Mesodermal cell (in vitro differentiated cells): Measurements from ENCODE around the gene LGI1. TPM values are rescaled to one million over a fixed set of nuclear protein-coding genes. Genes with fewer than 3 reads are reported as not detected.
A peak's percentile ranks its signal among the peaks of the same experiment; 100 is the strongest.

Experiments
- H3K27ac ChIP-seq: 2 replicates; pipeline ENCODE4 v1.7.0; 2013; ENCODE audit warnings: mild to moderate bottlenecking, low read depth, low read length, moderate library complexity; ENCODE audit not compliant: severe bottlenecking
- H3K36me3 ChIP-seq: 2 replicates; pipeline ENCODE4 v1.7.1; 2013; ENCODE audit warnings: mild to moderate bottlenecking, low read length, moderate library complexity; ENCODE audit not compliant: control insufficient read depth, insufficient read depth
- H3K4me1 ChIP-seq: one replicate; pipeline ENCODE4 v1.7.1; 2013; ENCODE audit warnings: mild to moderate bottlenecking, low read length; ENCODE audit not compliant: insufficient read depth, control insufficient read depth, poor library complexity, severe bottlenecking
- H3K4me3 ChIP-seq: 2 replicates; pipeline ENCODE4 v1.7.0; 2013; ENCODE audit warnings: low read length, control low read depth, mild to moderate bottlenecking; ENCODE audit not compliant: insufficient read depth, poor library complexity, severe bottlenecking; ENCODE audit errors: extremely low read depth
- H3K9me3 ChIP-seq: 2 replicates; pipeline ENCODE4 v1.7.1; 2013; ENCODE audit warnings: mild to moderate bottlenecking, low read length, moderate library complexity; ENCODE audit not compliant: control insufficient read depth
- WGBS, 2 experiments: methylation state at CpG; one replicate each; pipeline ENCODE4 v1.1.5; 2013; ENCODE audit warnings: missing lambda C conversion rate in 2 of 2; ENCODE audit not compliant: insufficient coverage in 2 of 2; 5-methylcytosine and 5-hydroxymethylcytosine counted together
- polyA plus RNA-seq, 2 experiments: library from polyadenylated mRNA; stranded (reverse); fragments of 50-300 nt; gene quantifications; one replicate each; pipeline ENCODE4 v1.2.3, GENCODE V29; 2013

LGI1 gene
- 35.6 TPM for polyA plus RNA-seq (2013, experiment 1 of 2)
- 24.1 TPM for polyA plus RNA-seq (2013, experiment 2 of 2)

DNA sequence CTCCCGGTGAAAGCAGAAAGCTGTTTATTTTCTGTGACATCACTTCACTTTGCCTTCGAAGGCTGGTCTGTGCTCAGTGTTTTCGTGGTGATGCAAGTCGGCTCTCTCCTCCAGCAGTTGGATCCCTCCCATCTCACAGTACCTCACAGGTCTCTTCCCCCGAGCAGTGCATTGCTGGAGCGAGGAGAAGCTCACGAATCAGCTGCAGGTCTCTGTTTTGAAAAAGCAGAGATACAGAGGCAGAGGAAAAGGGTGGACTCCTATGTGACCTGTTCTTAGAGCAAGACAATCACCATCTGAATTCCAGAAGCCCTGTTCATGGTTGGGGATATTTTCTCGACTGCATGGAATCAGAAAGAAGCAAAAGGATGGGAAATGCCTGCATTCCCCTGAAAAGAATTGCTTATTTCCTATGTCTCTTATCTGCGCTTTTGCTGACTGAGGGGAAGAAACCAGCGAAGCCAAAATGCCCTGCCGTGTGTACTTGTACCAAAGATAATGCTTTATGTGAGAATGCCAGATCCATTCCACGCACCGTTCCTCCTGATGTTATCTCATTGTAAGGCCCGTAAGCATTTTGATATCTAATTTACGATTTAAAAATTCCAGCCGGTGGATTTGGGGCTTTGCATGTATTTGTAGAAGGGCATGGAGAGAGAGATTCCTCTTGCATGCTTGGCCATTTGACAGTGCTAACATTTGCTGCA, at the start of gene LGI1:
LGI1 (plus strand) TSS at position 136 of the 707 bp plus-strand sequence; CDS start at position 345, 209 bp downstream.
- Histone ChIP-seq H3K4me1 (peaks cover 29% of the 10 kb centered on the region), H3K36me3 (no peaks in the 10 kb centered on the region), H3K27ac (peak within 1 kb of the TSS; percentile 78), H3K4me3 (peak within 1 kb of the TSS; percentile 34), H3K9me3 (no peaks in the 10 kb centered on the region)
- 39 to 42% methylated on average over 8 to 16 of the region's 16 CpGs for WGBS, 2 experiments

- Histone ChIP-seq H3K4me3 (no peak overlapping the region), H3K27ac (peak overlapping the region; percentile 17), H3K4me1 (peaks cover 13% of the 10 kb centered on the region), H3K9me3 (no peaks in the 10 kb centered on the region), H3K36me3 (no peaks in the 10 kb centered on the region)
- WGBS, 2 experiments: 92 to 94% methylated on average over 4 to 5 of the region's 5 CpGs
Observed at GRCh38 chr10:93710333-93710909, 47.3 kb upstream of the LGI1 start.

GRCh38 chr10:93711891-93712290, 45.8 kb upstream of the LGI1 start:
- H3K36me3 ChIP-seq: no peaks in the 10 kb centered on the region
- H3K4me3 ChIP-seq: no peak overlapping the region
- H3K9me3 ChIP-seq: no peaks in the 10 kb centered on the region
- peaks cover 13% of the 10 kb centered on the region for H3K4me1 ChIP-seq
- WGBS, 2 experiments: 85 to 95% methylated on average over 3 of the region's 3 CpGs
- no peak overlapping the region for H3K27ac ChIP-seq

- 86 to 93% methylated on average over 1 to 2 of the region's 2 CpGs for WGBS, 2 experiments
- H3K27ac ChIP-seq: no peak overlapping the region
- H3K9me3 ChIP-seq: no peaks in the 10 kb centered on the region
- no peak overlapping the region for H3K4me3 ChIP-seq
- peaks cover 13% of the 10 kb centered on the region for H3K4me1 ChIP-seq
- H3K36me3 ChIP-seq: no peaks in the 10 kb centered on the region
Observed at GRCh38 chr10:93712593-93712992, 45.1 kb upstream of the LGI1 start.

DNA sequence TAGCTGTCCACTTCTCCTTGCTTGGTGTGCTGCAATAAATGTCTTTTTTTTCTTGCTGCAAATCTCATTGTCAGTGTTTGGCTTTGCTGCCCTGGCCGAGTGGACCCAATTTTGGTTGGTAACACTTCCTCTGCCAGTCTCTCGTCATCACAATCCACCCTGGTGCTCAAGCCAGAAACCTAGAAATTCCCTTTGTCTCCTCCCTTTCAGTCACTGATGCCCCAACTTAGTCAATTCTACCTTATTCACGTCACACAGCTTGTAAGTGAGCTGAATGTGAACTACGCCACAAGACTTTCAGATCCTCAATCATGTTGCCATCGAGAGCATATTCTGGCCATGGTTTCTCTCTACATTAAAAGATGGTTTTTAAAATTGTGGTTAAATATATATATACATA, 42.4 kb upstream of the LGI1 start:
- Histone ChIP-seq H3K4me1 (peaks cover 12% of the 10 kb centered on the region), H3K27ac (no peak overlapping the region), H3K9me3 (no peaks in the 10 kb centered on the region), H3K4me3 (no peak overlapping the region), H3K36me3 (no peaks in the 10 kb centered on the region)
- 83 to 91% methylated on average over 2 of the region's 5 CpGs for WGBS, 2 experiments

- Histone ChIP-seq H3K4me3 (no peak overlapping the region), H3K9me3 (no peaks in the 10 kb centered on the region), H3K27ac (no peak overlapping the region), H3K36me3 (no peaks in the 10 kb centered on the region), H3K4me1 (peaks cover 2% of the 10 kb centered on the region)
- WGBS, 2 experiments: no CpG with 5 or more reads among the region's 1 CpG
Observed at GRCh38 chr10:93716766-93717165, 41.0 kb upstream of the LGI1 start.

GRCh38 chr10:93718937-93719725, 38.6 kb upstream of the LGI1 start:
- no peak overlapping the region for H3K4me3 ChIP-seq
- WGBS, 2 experiments: 92 to 100% methylated on average over 3 to 5 of the region's 8 CpGs
- no peaks in the 10 kb centered on the region for H3K4me1 ChIP-seq

DNA sequence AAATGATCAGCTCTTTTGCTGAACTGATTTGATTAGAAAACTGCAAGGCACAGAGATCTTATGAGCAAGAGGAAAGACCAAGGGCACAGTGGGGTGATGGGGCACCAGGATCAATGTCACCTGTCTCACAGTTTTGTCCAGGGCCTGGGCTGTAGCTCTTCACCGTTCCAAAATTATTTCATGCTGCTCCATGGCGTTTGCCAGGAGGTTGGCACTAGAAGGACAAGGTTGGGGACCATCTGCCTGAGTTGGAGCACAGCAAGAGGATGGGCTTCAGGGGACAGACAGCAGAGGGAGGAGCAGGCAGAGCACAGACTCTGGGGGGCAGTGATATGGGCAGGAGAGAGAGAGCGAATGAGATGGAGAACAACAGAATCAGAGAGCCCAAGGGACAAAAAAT, 37.8 kb upstream of the LGI1 start:
- 52 to 71% methylated on average over 1 to 2 of the region's 3 CpGs for WGBS, 2 experiments
- H3K36me3 ChIP-seq: no peaks in the 10 kb centered on the region
- H3K4me1 ChIP-seq: no peaks in the 10 kb centered on the region
- H3K9me3 ChIP-seq: no peaks in the 10 kb centered on the region
- no peak overlapping the region for H3K27ac ChIP-seq
- no peak overlapping the region for H3K4me3 ChIP-seq

More at GRCh38 chr10:93718937-93719725, 38.6 kb upstream of the LGI1 start:
- Histone ChIP-seq H3K9me3 (no peaks in the 10 kb centered on the region), H3K27ac (no peak overlapping the region), H3K36me3 (no peaks in the 10 kb centered on the region)

- no peaks in the 10 kb centered on the region for H3K4me1 ChIP-seq
- H3K36me3 ChIP-seq: no peaks in the 10 kb centered on the region
- H3K4me3 ChIP-seq: no peak overlapping the region
- H3K27ac ChIP-seq: no peak overlapping the region
- no peaks in the 10 kb centered on the region for H3K9me3 ChIP-seq
Observed at GRCh38 chr10:93722550-93722949, 35.2 kb upstream of the LGI1 start.

- H3K27ac ChIP-seq: no peak overlapping the region
- no peaks in the 10 kb centered on the region for H3K9me3 ChIP-seq
- no peaks in the 10 kb centered on the region for H3K4me1 ChIP-seq
- no peaks in the 10 kb centered on the region for H3K36me3 ChIP-seq
- no CpG with 5 or more reads among the region's 2 CpGs for whole genome bisulfite sequencing, 2 experiments
- no peak overlapping the region for H3K4me3 ChIP-seq
Observed at GRCh38 chr10:93723153-93723552, 34.6 kb upstream of the LGI1 start.
